ENCODE results near the gene TENT4A.

Gene TENT4A

DNA sequence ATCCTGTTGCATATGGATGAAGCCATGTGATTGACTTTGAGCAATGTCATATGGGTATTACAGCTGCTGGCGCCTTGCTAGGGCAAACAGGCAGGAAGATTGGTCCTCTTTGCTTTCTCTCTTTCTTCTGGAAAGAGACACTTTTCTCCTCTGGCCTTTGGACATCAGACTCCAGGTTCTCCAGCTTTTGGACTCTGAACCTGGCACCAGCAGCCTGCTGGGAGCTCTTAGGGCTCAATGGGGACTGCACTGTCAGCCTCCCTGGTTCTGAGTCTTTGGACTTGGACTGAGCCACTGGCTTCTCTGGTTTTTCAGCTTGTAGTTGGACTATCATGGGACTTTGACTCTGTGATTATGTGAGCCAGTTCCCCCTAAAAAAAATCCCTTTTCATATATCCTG, 34.8 kb upstream of the TENT4A start:
- no peak overlapping the region for H3K27ac ChIP-seq (ENCODE audit: low read length)
- H3K9me3 ChIP-seq (ENCODE audit: control insufficient read depth, insufficient read depth, low read length), result no peaks in the 10 kb centered on the region
- H3K36me3 ChIP-seq (ENCODE audit: control insufficient read depth, insufficient read depth, low read length), result no peaks in the 10 kb centered on the region
- no peak for DNase-seq (ENCODE audit: low read depth, low spot score)
- no peaks in the 10 kb centered on the region for H3K27me3 ChIP-seq (ENCODE audit: control insufficient read depth, insufficient read depth, low read length)
- H3K4me1 ChIP-seq (ENCODE audit: control insufficient read depth, insufficient read depth, low read length), result no peaks in the 10 kb centered on the region
- no CpG with 5 or more reads among the region's 1 CpG for WGBS (ENCODE audit: insufficient coverage, insufficient read length)
- no peak overlapping the region for H3K4me3 ChIP-seq (ENCODE audit: low read length)

DNA sequence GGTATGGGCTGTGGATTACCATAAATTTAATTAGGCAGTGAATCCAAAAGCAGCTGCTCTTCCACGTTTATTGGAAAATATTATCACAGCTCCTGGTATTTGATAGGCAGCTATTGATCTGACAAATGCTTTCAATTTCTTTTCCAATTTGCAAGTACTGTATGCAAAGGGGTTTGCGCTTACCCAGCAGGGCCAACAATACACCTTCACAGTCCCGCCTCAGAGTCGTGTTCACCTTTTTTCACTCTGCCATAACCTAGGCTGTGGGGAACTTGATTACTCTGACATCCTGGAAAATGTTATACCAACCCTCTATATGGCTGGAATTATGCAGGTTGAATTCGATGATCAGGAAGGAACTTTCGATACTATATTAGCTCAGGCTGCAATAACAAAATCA, 32.3 kb upstream of the TENT4A start:
- DNase-seq (ENCODE audit: low read depth, low spot score), result no peak
- WGBS (ENCODE audit: insufficient coverage, insufficient read length), result no CpG with 5 or more reads among the region's 6 CpGs
- Histone ChIP-seq H3K27me3 (ENCODE audit: control insufficient read depth, insufficient read depth, low read length) (no peaks in the 10 kb centered on the region), H3K9me3 (ENCODE audit: control insufficient read depth, insufficient read depth, low read length) (no peaks in the 10 kb centered on the region), H3K36me3 (ENCODE audit: control insufficient read depth, insufficient read depth, low read length) (no peaks in the 10 kb centered on the region), H3K4me3 (ENCODE audit: low read length) (no peak overlapping the region), H3K4me1 (ENCODE audit: control insufficient read depth, insufficient read depth, low read length) (no peaks in the 10 kb centered on the region), H3K27ac (ENCODE audit: low read length) (no peak overlapping the region)

DNA sequence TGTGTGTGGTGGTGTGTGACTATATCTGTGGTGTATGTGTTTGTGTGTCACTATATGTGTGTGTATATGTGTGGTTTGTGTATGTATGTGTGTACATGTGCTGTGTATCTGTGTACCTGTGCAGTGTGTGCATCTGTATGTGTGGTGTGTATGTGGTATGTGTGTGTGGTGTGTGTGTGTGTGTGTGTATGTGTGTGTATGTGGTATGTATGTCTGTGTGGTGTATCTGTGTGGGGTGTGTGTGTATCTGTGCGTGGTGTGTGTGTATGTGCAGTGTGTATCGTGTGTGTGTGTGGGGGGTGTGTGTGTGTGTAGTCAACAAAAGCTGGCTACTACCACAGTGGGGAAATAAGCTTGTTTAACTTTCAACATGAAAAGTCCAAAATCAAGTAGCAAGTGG, 31.6 kb upstream of the TENT4A start:
- DNase-seq (ENCODE audit: low read depth, low spot score), result no peak
- Histone ChIP-seq H3K4me3 (ENCODE audit: low read length) (no peak overlapping the region), H3K27me3 (ENCODE audit: control insufficient read depth, insufficient read depth, low read length) (no peaks in the 10 kb centered on the region), H3K9me3 (ENCODE audit: control insufficient read depth, insufficient read depth, low read length) (no peaks in the 10 kb centered on the region), H3K27ac (ENCODE audit: low read length) (no peak overlapping the region), H3K4me1 (ENCODE audit: control insufficient read depth, insufficient read depth, low read length) (no peaks in the 10 kb centered on the region), H3K36me3 (ENCODE audit: control insufficient read depth, insufficient read depth, low read length) (no peaks in the 10 kb centered on the region)
- 100% methylated on average over 2 of the region's 2 CpGs for WGBS (ENCODE audit: insufficient coverage, insufficient read length)

DNA sequence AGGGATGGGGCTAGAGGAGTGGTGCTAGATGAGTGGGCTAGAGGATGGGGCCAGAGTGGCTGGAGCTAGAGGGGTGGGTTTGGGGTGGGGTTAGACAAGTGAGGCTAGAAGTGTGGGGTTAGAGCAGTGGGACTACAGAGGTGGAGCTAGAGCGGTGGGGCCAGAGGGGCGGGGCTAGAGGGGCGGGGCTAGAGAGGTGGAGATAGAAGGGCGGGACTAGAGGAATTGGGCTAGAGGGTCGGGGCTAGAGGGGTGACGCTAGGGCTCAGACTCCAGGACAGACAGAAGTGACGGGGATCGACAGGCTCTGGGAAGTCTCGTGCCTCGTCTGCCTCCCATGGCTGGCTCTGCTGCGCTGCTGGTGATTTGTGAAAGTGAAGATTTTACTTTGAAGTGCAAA, 31.0 kb upstream of the TENT4A start:
- no peak overlapping the region for H3K4me3 ChIP-seq (ENCODE audit: low read length)
- no CpG with 5 or more reads among the region's 11 CpGs for WGBS (ENCODE audit: insufficient coverage, insufficient read length)

DNA sequence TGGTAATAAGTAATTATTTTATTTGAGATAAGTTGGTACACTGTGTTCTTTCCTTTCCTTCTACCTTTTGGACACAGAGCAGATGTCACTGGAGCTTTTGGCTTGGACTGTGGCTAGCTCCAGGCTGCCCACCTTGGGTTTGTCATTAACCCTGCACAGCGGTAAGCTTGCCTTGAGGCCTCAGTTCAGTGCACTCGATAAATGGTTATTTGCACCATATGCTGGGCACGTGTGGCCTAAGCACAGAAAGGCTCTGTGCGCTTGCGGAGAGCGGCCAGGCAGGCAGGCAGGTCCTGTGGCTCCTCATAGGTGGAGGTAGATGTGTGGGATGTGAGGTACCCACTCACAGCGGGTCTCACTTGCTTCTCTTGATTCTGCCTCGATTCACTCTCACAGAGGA, 30.0 kb upstream of the TENT4A start:
- no peaks in the 10 kb centered on the region for H3K27me3 ChIP-seq (ENCODE audit: control insufficient read depth, insufficient read depth, low read length)

More for the DNA sequence above, 31.0 kb upstream of the TENT4A start:
- Histone ChIP-seq H3K36me3 (ENCODE audit: control insufficient read depth, insufficient read depth, low read length) (no peaks in the 10 kb centered on the region), H3K27me3 (ENCODE audit: control insufficient read depth, insufficient read depth, low read length) (no peaks in the 10 kb centered on the region), H3K27ac (ENCODE audit: low read length) (no peak overlapping the region), H3K9me3 (ENCODE audit: control insufficient read depth, insufficient read depth, low read length) (no peaks in the 10 kb centered on the region), H3K4me1 (ENCODE audit: control insufficient read depth, insufficient read depth, low read length) (no peaks in the 10 kb centered on the region)
- no peak for DNase-seq (ENCODE audit: low read depth, low spot score)

DNA sequence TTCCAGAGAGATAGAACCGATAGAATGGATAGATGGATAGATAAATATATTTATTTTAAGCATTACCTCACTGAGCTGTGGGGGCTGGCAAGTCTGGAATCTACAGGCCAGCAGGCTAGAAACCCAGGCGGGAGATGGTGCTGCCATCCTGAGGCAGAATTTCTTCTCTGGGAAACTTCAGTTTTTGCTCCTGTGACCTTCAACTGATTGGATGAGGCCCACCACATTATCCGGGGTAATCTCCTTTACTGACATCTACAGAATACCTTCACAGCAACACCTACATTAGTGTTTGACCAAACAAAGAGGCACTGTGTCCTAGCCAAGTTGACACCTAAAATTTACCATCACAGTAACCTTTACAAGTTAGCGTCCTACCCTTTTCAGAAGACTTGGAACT, 29.2 kb upstream of the TENT4A start:
- H3K9me3 ChIP-seq (ENCODE audit: control insufficient read depth, insufficient read depth, low read length), result no peaks in the 10 kb centered on the region
- WGBS (ENCODE audit: insufficient coverage, insufficient read length), result no CpG with 5 or more reads among the region's 4 CpGs
- H3K4me3 ChIP-seq (ENCODE audit: low read length), result no peak overlapping the region
- H3K27ac ChIP-seq (ENCODE audit: low read length), result no peak overlapping the region
- no peaks in the 10 kb centered on the region for H3K27me3 ChIP-seq (ENCODE audit: control insufficient read depth, insufficient read depth, low read length)
- DNase-seq (ENCODE audit: low read depth, low spot score), result no peak
- H3K4me1 ChIP-seq (ENCODE audit: control insufficient read depth, insufficient read depth, low read length), result 0 out of 2 replicates have a peak, but pooled peaks cover 1% of the 10 kb centered on the region
- H3K36me3 ChIP-seq (ENCODE audit: control insufficient read depth, insufficient read depth, low read length), result no peaks in the 10 kb centered on the region

More for the DNA sequence above, 30.0 kb upstream of the TENT4A start:
- Histone ChIP-seq H3K36me3 (ENCODE audit: control insufficient read depth, insufficient read depth, low read length) (no peaks in the 10 kb centered on the region), H3K9me3 (ENCODE audit: control insufficient read depth, insufficient read depth, low read length) (no peaks in the 10 kb centered on the region), H3K4me1 (ENCODE audit: control insufficient read depth, insufficient read depth, low read length) (0 out of 2 replicates have a peak, but pooled peaks cover 1% of the 10 kb centered on the region), H3K27ac (ENCODE audit: low read length) (no peak overlapping the region), H3K4me3 (ENCODE audit: low read length) (no peak overlapping the region)
- no CpG with 5 or more reads among the region's 8 CpGs for WGBS (ENCODE audit: insufficient coverage, insufficient read length)
- no peak for DNase-seq (ENCODE audit: low read depth, low spot score)

DNA sequence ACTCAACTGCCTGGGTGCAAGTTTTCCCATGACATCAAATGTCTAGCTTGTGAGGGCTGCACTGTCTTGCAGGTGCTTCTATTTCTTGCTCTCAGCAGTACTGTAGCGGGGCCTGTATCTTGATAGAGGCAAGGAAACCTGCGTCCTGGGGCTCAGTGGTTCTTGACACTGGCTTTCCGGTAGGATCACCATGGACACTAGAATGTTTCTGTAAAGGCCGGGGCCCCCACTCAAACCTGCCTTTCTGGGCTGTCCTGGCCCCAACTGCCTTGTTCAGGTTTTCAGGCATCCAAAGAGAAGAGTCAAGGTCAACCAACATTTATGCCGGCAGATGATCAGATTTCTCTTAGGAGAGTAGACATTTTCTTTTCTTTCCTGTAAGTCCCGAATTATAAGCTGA, 26.7 kb upstream of the TENT4A start:
- 0 out of 2 replicates have a peak, but pooled peaks cover 1% of the 10 kb centered on the region for H3K4me1 ChIP-seq (ENCODE audit: control insufficient read depth, insufficient read depth, low read length)
- WGBS (ENCODE audit: insufficient coverage, insufficient read length), result no CpG with 5 or more reads among the region's 6 CpGs

DNA sequence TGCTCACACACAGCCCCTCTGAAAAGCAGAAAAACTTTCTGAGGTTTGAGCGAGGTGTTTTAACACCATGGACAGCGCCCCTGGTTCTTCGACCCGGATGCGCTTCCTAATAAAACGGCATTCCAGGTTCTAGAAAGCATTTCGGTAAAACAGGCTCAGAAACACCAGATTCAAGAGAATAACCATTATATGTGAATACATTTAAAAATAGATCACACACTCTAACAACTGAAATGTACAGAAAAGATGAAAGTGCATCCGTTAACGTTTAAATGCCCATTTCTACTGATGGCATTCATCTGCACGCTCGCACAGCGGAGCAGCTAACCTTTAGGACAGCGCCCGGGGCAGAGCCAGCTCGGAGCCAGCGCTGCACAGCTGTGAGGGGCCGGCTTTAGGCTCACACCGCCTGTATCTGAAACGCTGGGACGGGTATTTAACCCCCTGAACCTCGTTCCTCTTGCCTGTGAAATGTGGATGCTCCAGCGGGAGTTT, 26.3 kb upstream of the TENT4A start:
- no peak overlapping the region for H3K27ac ChIP-seq (ENCODE audit: low read length)
- DNase-seq (ENCODE audit: low read depth, low spot score), result peak; percentile 22
- no peaks in the 10 kb centered on the region for H3K36me3 ChIP-seq (ENCODE audit: control insufficient read depth, insufficient read depth, low read length)
- no peaks in the 10 kb centered on the region for H3K27me3 ChIP-seq (ENCODE audit: control insufficient read depth, insufficient read depth, low read length)
- WGBS (ENCODE audit: insufficient coverage, insufficient read length), result no CpG with 5 or more reads among the region's 22 CpGs
- 0 out of 2 replicates have a peak, but pooled peaks cover 1% of the 10 kb centered on the region for H3K4me1 ChIP-seq (ENCODE audit: control insufficient read depth, insufficient read depth, low read length)
- peak overlapping the region; percentile 6; the same call in 1 of the 2 replicates for H3K4me3 ChIP-seq (ENCODE audit: low read length)
- no peaks in the 10 kb centered on the region for H3K9me3 ChIP-seq (ENCODE audit: control insufficient read depth, insufficient read depth, low read length)

More for the DNA sequence above, 26.7 kb upstream of the TENT4A start:
- no peaks in the 10 kb centered on the region for H3K36me3 ChIP-seq (ENCODE audit: control insufficient read depth, insufficient read depth, low read length)
- H3K9me3 ChIP-seq (ENCODE audit: control insufficient read depth, insufficient read depth, low read length), result no peaks in the 10 kb centered on the region
- H3K27me3 ChIP-seq (ENCODE audit: control insufficient read depth, insufficient read depth, low read length), result no peaks in the 10 kb centered on the region
- no peak overlapping the region for H3K4me3 ChIP-seq (ENCODE audit: low read length)
- no peak for DNase-seq (ENCODE audit: low read depth, low spot score)
- H3K27ac ChIP-seq (ENCODE audit: low read length), result no peak overlapping the region

DNA sequence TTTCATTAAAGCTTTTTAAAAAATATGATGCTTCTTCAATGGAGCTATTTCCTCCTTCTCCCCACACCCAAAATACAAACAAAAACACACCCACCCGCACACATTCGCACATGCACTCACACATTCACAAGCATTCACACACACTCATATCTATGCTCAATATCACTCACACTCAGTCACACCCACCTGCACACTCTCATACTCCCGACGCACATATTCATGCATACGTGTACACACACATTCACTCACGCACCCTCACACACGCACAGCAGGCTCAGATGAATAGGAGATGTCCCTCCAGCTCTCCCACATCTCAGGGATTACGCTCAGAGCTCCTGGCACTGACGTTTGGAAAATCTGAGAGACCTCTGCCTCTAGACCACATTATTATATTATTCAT, 25.7 kb upstream of the TENT4A start:
- WGBS (ENCODE audit: insufficient coverage, insufficient read length), result 100% methylated on average over 5 of the region's 9 CpGs
- Histone ChIP-seq H3K9me3 (ENCODE audit: control insufficient read depth, insufficient read depth, low read length) (no peaks in the 10 kb centered on the region), H3K27ac (ENCODE audit: low read length) (no peak overlapping the region), H3K4me3 (ENCODE audit: low read length) (no peak overlapping the region), H3K4me1 (ENCODE audit: control insufficient read depth, insufficient read depth, low read length) (0 out of 2 replicates have a peak, but pooled peaks cover 1% of the 10 kb centered on the region), H3K27me3 (ENCODE audit: control insufficient read depth, insufficient read depth, low read length) (no peaks in the 10 kb centered on the region), H3K36me3 (ENCODE audit: control insufficient read depth, insufficient read depth, low read length) (no peaks in the 10 kb centered on the region)
- DNase-seq (ENCODE audit: low read depth, low spot score), result no peak

DNA sequence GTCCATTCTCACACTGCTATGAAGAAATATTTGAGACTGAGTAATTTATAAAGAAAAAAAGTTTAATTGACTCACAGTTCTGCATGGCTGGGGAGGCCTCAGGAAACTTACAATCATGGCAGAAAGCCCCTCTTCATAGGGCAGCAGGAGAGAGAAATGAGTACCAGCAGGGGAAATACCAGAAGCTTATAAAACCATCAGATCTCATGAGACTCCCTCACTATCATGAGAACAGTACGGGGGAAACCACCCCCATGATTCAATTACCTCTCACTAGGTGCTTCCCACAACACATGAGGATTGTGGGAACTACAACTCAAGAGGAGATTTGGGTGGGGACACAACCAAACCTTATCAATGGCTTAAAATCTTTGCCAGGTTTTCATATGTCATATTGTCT, 20.3 kb upstream of the TENT4A start:
- Histone ChIP-seq H3K27me3 (ENCODE audit: control insufficient read depth, insufficient read depth, low read length) (no peaks in the 10 kb centered on the region), H3K9me3 (ENCODE audit: control insufficient read depth, insufficient read depth, low read length) (no peaks in the 10 kb centered on the region), H3K27ac (ENCODE audit: low read length) (no peak overlapping the region), H3K4me1 (ENCODE audit: control insufficient read depth, insufficient read depth, low read length) (no peaks in the 10 kb centered on the region), H3K36me3 (ENCODE audit: control insufficient read depth, insufficient read depth, low read length) (no peaks in the 10 kb centered on the region), H3K4me3 (ENCODE audit: low read length) (no peak overlapping the region)
- no peak for DNase-seq (ENCODE audit: low read depth, low spot score)
- WGBS (ENCODE audit: insufficient coverage, insufficient read length), result no CpG with 5 or more reads among the region's 1 CpG

DNA sequence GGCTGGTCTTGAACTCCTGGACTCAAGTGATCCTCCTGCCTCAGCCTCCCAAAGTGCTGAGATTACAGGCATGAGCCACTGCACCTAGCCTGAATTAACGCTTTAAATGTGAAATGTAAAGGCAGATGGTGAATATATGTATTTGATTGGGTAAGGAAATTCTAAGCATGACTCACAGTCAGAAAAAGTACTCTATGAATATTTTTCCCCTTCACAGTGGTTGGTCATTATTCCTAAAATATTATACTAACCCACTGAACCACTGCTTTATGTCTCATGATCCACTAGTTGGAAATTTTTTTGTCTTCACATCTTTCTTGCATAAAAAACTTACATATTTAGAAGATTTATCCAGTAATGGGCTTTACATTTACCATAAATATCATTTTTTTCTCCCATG, 14.5 kb upstream of the TENT4A start:
- WGBS (ENCODE audit: insufficient coverage, insufficient read length), result no CpG with 5 or more reads among the region's 1 CpG
- H3K27me3 ChIP-seq (ENCODE audit: control insufficient read depth, insufficient read depth, low read length), result no peaks in the 10 kb centered on the region
- DNase-seq (ENCODE audit: low read depth, low spot score), result no peak
- no peaks in the 10 kb centered on the region for H3K36me3 ChIP-seq (ENCODE audit: control insufficient read depth, insufficient read depth, low read length)
- no peak overlapping the region for H3K4me3 ChIP-seq (ENCODE audit: low read length)
- 0 out of 2 replicates have a peak, but pooled peaks cover 4% of the 10 kb centered on the region for H3K4me1 ChIP-seq (ENCODE audit: control insufficient read depth, insufficient read depth, low read length)
- no peaks in the 10 kb centered on the region for H3K9me3 ChIP-seq (ENCODE audit: control insufficient read depth, insufficient read depth, low read length)
- H3K27ac ChIP-seq (ENCODE audit: low read length), result no peak overlapping the region

Measured in iPS DF 6.9 (cell line).